Cardiac muscle cell (in vitro differentiated cells and primary cell): ENCODE measurements around the gene SERPINB5. TPM values are rescaled to one million over a fixed set of nuclear protein-coding genes. Genes with fewer than 3 reads are reported as not detected.
A peak's percentile ranks its signal among the peaks of the same experiment; 100 is the strongest.

ENCODE experiments used
- DNase-seq, 2 donors: peaks; one replicate each; pipeline versions ENCODE4 v3.0.0 to v3.0.0-alpha.2; 2010 to 2017; ENCODE audit warnings: low read depth in 1 of 2, low spot score in 1 of 2
- H3K27ac ChIP-seq: fragments of 200-600 bp; sonication (generic); 2 replicates; pipeline ENCODE4 v1.5.1; 2016
- H3K27me3 ChIP-seq: fragments of 200-600 bp; sonication (generic); 2 replicates; pipeline ENCODE4 v1.6.0; 2016; ENCODE audit warnings: control low read depth
- H3K36me3 ChIP-seq: fragments of 200-600 bp; sonication (generic); 2 replicates; pipeline ENCODE4 v1.5.1; 2016; ENCODE audit warnings: control low read depth
- H3K4me1 ChIP-seq: fragments of 200-600 bp; sonication (generic); 2 replicates; pipeline ENCODE4 v1.8.1; 2017; ENCODE audit warnings: low read depth, mild to moderate bottlenecking, mixed run types
- H3K4me3 ChIP-seq: fragments of 200-600 bp; sonication (generic); 2 replicates; pipeline ENCODE4 v1.5.1; 2016; ENCODE audit warnings: mild to moderate bottlenecking
- H3K9me3 ChIP-seq: fragments of 200-600 bp; sonication (generic); 2 replicates; pipeline ENCODE4 v1.5.1; 2017; ENCODE audit warnings: low read depth, mild to moderate bottlenecking, control low read depth
- polyA plus RNA-seq: library from polyadenylated mRNA; unstranded; fragments of >200 nt; fragmentation: Nextera tagmentation; extraction: Ambion mirVana; gene quantifications from 2 replicates; pipeline ENCODE4 v1.2.1, GENCODE V29; 2016
- total RNA-seq: library from RNA; depleted of rRNA; stranded (reverse); fragments of >200 nt; gene quantifications from 2 replicates; pipeline ENCODE4 v1.2.3, GENCODE V29; 2016
- TF ChIP-seq, protein P1 (sequence below): IDR thresholded peaks from 2 replicates; pipeline ENCODE4 v1.5.1; 2012; ENCODE audit warnings: low read depth, mild to moderate bottlenecking, low read length

The SERPINB5 gene
- total and polyA plus RNA-seq, 2 experiments from 2014 or later = not detected

DNA sequence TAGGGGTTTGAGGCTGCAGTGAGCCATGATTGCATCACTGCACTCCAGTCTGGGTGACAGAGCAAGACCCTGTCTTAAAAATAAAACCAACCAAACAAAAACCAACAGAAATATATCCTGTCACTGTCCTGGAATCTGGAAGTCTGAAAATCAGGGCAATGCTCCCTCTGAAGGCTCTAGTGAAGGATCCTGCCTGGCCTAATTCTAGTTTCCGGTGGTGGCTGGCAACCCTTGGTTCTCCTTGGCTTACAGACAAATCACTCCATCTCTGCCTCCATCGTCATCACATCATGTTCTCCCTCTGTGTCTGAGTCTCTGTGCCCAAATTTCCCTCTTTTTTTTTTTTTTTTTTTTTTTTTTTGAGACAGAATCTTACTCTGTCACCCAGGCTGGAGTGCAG lies 38.6 kb upstream of the SERPINB5 start:
- no peaks in the 10 kb centered on the region for H3K27me3 ChIP-seq
- no peaks in the 10 kb centered on the region for H3K36me3 ChIP-seq
- H3K4me1 ChIP-seq = no peaks in the 10 kb centered on the region
- TF ChIP-seq, protein P1, sequence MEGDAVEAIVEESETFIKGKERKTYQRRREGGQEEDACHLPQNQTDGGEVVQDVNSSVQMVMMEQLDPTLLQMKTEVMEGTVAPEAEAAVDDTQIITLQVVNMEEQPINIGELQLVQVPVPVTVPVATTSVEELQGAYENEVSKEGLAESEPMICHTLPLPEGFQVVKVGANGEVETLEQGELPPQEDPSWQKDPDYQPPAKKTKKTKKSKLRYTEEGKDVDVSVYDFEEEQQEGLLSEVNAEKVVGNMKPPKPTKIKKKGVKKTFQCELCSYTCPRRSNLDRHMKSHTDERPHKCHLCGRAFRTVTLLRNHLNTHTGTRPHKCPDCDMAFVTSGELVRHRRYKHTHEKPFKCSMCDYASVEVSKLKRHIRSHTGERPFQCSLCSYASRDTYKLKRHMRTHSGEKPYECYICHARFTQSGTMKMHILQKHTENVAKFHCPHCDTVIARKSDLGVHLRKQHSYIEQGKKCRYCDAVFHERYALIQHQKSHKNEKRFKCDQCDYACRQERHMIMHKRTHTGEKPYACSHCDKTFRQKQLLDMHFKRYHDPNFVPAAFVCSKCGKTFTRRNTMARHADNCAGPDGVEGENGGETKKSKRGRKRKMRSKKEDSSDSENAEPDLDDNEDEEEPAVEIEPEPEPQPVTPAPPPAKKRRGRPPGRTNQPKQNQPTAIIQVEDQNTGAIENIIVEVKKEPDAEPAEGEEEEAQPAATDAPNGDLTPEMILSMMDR = no peak
- H3K9me3 ChIP-seq = no peaks in the 10 kb centered on the region
- H3K4me3 ChIP-seq = no peak overlapping the region
- no peak overlapping the region for H3K27ac ChIP-seq
- DNase-seq = no peak

DNA sequence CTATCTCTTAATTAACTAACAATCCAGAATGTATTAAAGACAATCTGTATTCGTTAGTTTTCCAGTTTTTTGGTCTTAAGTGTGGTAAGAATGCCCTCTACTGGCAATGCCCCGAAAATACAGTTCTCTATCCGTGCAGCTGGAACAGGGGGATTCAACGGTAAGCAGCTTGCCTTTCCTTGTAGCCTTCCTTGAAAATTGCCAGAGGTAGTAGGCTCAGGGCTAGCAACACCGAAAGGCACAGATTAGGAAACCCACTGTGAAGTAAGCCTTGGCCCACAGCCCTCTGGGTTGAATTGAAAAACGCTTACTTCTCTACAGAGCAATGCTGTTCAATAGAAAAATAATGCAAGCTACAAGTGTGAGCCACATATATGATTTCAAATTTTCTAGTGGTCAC lies 37.4 kb upstream of the SERPINB5 start:
- Histone ChIP-seq H3K9me3 (no peaks in the 10 kb centered on the region), H3K4me3 (no peak overlapping the region), H3K4me1 (no peaks in the 10 kb centered on the region), H3K27me3 (no peaks in the 10 kb centered on the region), H3K27ac (no peak overlapping the region), H3K36me3 (no peaks in the 10 kb centered on the region)
- DNase-seq = peak; percentile 72 to 81
- TF ChIP-seq, protein P1 = peak; percentile 79

DNA sequence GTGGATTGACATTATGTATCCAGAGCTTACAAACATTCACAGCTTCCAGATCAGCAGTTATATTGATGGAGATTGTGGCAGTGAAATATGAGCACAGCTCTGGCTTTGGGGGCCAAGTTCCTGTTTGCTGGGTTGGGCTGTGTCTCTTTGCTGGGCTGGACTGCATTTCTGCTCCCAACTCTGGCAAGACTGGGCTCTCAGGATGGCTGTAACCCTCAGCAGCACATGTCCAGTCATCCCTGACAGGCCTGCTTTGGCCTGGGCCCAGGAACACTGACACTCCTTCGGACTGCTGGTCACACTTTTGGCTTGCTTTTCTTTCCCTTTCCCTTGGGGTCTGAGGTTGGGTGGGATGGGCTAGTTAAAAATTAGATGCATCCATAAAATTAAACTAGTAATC lies 36.5 kb upstream of the SERPINB5 start:
- H3K9me3 ChIP-seq = no peaks in the 10 kb centered on the region
- no peak for DNase-seq
- H3K4me3 ChIP-seq = no peak overlapping the region
- TF ChIP-seq, protein P1 = no peak
- H3K4me1 ChIP-seq = no peaks in the 10 kb centered on the region
- no peak overlapping the region for H3K27ac ChIP-seq
- no peaks in the 10 kb centered on the region for H3K36me3 ChIP-seq
- H3K27me3 ChIP-seq = no peaks in the 10 kb centered on the region

DNA sequence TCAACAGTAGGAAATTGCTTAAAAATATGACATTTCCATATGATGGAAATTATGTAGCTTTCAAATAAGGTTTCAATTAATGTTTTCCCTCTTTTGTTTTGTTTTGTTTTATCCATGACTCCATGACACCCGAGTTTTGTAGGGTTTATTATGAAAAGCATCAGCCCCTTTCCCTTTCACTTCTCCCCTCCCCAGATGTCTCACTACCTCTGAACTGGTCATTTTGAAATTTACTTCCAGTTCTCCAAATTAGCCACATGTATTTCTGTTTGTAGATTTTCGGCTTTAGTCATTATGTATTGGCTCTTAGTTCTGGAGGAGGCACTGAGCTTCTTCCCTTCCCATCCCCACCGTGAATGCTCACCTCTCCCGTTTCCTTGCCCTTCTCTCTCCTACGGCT lies 35.9 kb upstream of the SERPINB5 start:
- Histone ChIP-seq H3K27ac (no peak overlapping the region), H3K27me3 (no peaks in the 10 kb centered on the region), H3K4me3 (no peak overlapping the region), H3K4me1 (no peaks in the 10 kb centered on the region), H3K36me3 (no peaks in the 10 kb centered on the region), H3K9me3 (no peaks in the 10 kb centered on the region)
- no peak for DNase-seq
- TF ChIP-seq, protein P1 = no peak

DNA sequence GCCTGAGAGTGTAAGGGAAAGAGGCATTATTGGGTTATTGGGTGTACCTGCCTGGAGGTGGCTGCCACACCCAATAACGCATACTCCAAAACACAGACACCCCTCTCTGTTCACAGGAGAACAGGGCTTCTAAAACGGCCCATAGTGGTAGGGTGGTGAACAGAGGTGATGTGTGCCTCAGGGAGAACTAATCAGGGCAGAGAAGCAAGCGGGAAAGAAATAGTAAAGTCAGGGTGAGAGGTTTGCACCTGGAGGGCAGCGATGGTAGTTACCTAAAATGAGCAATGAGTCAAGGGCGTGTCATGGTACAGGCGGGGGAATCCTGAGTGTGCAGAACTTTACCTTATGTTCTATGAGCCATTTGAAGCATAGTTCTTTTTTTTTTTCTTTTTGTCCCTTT lies 32.9 kb upstream of the SERPINB5 start:
- no peak for DNase-seq
- H3K27ac ChIP-seq = no peak overlapping the region
- no peak overlapping the region for H3K4me3 ChIP-seq
- H3K27me3 ChIP-seq = no peaks in the 10 kb centered on the region
- no peaks in the 10 kb centered on the region for H3K4me1 ChIP-seq
- no peaks in the 10 kb centered on the region for H3K9me3 ChIP-seq
- TF ChIP-seq, protein P1 = no peak
- H3K36me3 ChIP-seq = no peaks in the 10 kb centered on the region

DNA sequence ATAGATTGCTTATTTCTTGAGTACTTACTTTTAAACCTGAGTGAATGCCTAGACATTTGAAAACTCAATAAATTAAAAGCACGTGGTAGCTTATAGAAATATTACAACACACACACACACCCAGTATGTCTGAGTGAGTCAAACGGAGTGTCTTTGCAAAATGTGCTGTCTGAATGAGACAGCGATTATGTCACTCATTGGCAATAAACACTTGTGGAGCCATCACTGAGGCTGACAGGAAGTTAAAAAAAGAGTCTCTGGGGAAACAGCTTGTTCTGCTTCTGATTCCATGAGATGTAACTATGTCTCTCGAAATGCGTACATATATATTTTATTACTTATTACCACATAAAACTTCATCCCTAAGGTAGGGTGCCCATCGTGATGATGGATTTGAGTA lies 32.2 kb upstream of the SERPINB5 start:
- H3K9me3 ChIP-seq = no peaks in the 10 kb centered on the region
- TF ChIP-seq, protein P1 = no peak
- no peaks in the 10 kb centered on the region for H3K27me3 ChIP-seq
- H3K4me1 ChIP-seq = no peaks in the 10 kb centered on the region
- no peaks in the 10 kb centered on the region for H3K36me3 ChIP-seq
- H3K27ac ChIP-seq = no peak overlapping the region
- H3K4me3 ChIP-seq = no peak overlapping the region
- DNase-seq = peak in 1 of 2 donors; percentile 75
